HG03025 (cell line): ENCODE measurements around the gene HEXB.
"Not testable (repeated sequence)": the region's sequence is repeated elsewhere in the genome, so short reads cannot be mapped to it uniquely, and the experiment has no call there.

Experiments
- ATAC-seq: cut with Tn5 transposase; IDR thresholded peaks from one replicate; pipeline ENCODE4 v1.9.1; 2021; ENCODE audit warnings: mild to moderate bottlenecking, moderate library complexity; ENCODE audit not compliant: unreplicated experiment, low FRiP score

Gene HEXB

GRCh38 chr5:74722271-74722670 lies 37.2 kb downstream of the HEXB start:
- no peak for ATAC-seq

GRCh38 chr5:74725331-74725730 lies 40.3 kb downstream of the HEXB start:
- no peak for ATAC-seq

GRCh38 chr5:74736759-74737158 lies 51.7 kb downstream of the HEXB start:
- ATAC-seq, result no peak

GRCh38 chr5:74738406-74738805 lies 53.4 kb downstream of the HEXB start:
- no peak for ATAC-seq

GRCh38 chr5:74748742-74749141 lies 63.7 kb downstream of the HEXB start:
- ATAC-seq, result not testable (repeated sequence)

GRCh38 chr5:74761241-74761640 lies 76.2 kb downstream of the HEXB start:
- no peak for ATAC-seq

GRCh38 chr5:74762599-74762998 lies 77.6 kb downstream of the HEXB start:
- ATAC-seq, result no peak

GRCh38 chr5:74763504-74763903 lies 78.5 kb downstream of the HEXB start:
- ATAC-seq, result no peak

- ATAC-seq, result no peak
Observed at GRCh38 chr5:74765201-74765600, 80.2 kb downstream of the HEXB start.

- no peak for ATAC-seq
Observed at GRCh38 chr5:74765929-74766328, 80.9 kb downstream of the HEXB start.

GRCh38 chr5:74766418-74766848 lies 81.4 kb downstream of the HEXB start:
- peak; percentile 41 for ATAC-seq

- peak; percentile 81 for ATAC-seq
Observed at GRCh38 chr5:74766849-74767578, 82.0 kb downstream of the HEXB start, which contains the start of the genes GFM2 and NSA2. TSS of gene GFM2 (minus strand) at chr5:74767117. CDS start at chr5:74763742, 3,375 bp downstream. TSS of gene NSA2 (plus strand) at chr5:74767249. CDS start at chr5:74767361, 112 bp downstream.

GRCh38 chr5:74767579-74767913 lies 82.5 kb downstream of the HEXB start:
- ATAC-seq, result peak; percentile 24
